Epithelial cell of proximal tubule (primary cell): ENCODE results near the gene TERT. TPM values are rescaled to one million over a fixed set of nuclear protein-coding genes. Genes with fewer than 3 reads are reported as not detected.
"Not testable (repeated sequence)": the region's sequence is repeated elsewhere in the genome, so short reads cannot be mapped to it uniquely, and the experiment has no call there.

Experiments
- DNase-seq: peaks from one replicate; pipeline ENCODE4 v3.0.0-alpha.2; 2011; ENCODE audit warnings: low read depth
- H3K4me3 ChIP-seq: 2 replicates; pipeline ENCODE4 v1.5.1; 2011; ENCODE audit warnings: low read depth, mild to moderate bottlenecking, low read length
- CTCF ChIP-seq: conservative IDR thresholded peaks from 2 replicates; pipeline ENCODE4 v1.5.1; 2012; ENCODE audit warnings: low read depth, mild to moderate bottlenecking, low read length
- total RNA-seq: library from RNA; depleted of rRNA; stranded (reverse); fragments of >200 nt; gene quantifications from 2 replicates; pipeline ENCODE4 v1.2.3, GENCODE V29; 2015

Gene TERT
- total RNA-seq, 1 donor from 2014 or later = not detected

DNA sequence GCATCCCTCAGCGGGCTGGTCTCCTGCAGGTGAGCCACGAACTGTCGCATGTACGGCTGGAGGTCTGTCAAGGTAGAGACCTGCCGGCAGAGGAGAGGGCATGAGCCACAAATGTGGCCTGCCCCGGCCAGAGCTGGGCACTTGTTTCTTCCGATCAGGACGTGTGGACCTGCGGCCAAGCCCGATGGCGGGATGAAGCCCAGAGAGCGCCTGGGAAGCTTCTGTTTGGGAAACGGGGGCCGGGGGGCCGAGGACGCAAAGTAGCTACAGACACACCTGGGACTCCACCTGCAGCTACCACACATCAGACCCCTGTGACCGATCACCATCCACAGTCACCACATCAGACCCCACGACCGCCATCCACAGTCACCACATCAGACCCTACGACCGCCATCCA is 22.7 kb downstream of the TERT start:
- no peak overlapping the region for H3K4me3 ChIP-seq
- no peak for TF ChIP-seq CTCF
- DNase-seq = no peak

DNA sequence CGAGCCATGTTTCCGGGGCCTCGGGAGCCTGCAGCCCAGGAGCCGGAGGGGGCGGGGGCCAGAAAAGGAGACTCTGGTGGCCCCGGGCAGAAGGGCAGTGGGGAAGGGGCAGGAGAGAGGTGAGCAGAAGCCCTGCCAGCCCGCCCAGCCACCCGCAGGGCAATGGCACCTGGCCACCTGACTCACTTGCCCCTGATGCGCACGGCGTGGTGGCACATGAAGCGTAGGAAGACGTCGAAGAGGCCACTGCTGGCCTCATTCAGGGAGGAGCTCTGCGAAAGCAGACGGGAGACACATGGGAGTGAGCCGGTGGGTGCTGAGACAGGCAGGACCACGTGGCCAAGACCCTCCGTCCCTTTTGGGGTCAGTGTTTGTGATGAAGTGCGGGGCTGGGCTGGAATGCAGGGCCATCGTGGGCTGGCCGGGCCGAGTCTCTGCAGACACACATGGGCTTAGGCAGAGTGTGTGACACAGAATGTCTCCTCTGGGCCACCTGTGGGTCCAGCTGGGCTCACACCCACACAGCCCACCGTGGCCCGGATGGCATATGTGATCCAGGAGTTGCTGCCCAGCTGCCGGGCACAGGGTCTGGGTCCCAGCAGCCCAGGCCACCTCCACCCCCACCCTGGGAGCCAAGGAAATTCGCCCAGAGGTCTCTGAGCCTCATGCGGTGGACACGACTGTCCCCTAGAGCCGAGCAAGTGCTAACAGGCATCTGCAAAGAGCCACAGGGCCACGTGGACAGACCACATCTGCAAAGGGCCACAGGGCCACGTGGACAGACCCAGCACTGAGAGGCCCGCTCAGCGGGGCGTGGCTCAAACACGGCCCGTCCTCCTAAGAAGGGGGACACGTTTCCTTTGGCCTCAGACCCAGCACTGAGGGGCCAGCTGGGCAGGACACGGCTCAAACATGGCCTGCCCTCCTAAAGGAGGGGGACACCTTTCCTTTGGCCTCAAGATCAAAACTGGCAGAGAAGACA is 23.6 kb downstream of the TERT start:
- DNase-seq = no peak
- TF ChIP-seq CTCF = no peak
- no peak overlapping the region for H3K4me3 ChIP-seq

GRCh38 chr5:1270426-1270825 is 24.4 kb downstream of the TERT start:
- no peak for DNase-seq
- no peak overlapping the region for H3K4me3 ChIP-seq
- no peak for TF ChIP-seq CTCF

GRCh38 chr5:1268666-1269065 is 26.2 kb downstream of the TERT start:
- H3K4me3 ChIP-seq = no peak overlapping the region
- no peak for DNase-seq
- TF ChIP-seq CTCF = no peak

DNA sequence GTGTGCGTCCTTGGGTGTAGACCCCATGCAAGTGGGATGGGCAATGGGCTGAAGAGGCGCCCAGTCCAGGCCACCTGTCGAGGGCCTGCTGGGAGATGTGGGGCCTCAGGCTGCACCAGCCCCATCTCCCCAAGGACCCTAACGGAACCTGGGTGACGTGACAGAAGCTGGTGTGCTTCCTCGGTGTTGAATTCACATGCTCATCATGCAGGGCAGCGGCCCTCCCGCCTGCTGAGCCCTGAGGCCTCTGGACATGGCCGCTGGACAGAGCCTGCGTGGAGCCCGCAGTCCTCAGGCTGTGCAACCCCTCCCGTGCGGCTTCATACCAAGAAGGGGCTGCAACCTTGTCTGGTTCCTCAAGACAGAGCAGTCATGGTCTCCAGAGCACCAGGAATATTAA is 26.8 kb downstream of the TERT start:
- no peak for DNase-seq
- H3K4me3 ChIP-seq = no peak overlapping the region
- no peak for TF ChIP-seq CTCF

- not testable (repeated sequence) for H3K4me3 ChIP-seq, DNase-seq
Measured at GRCh38 chr5:1267464-1267863, 27.4 kb downstream of the TERT start.

DNA sequence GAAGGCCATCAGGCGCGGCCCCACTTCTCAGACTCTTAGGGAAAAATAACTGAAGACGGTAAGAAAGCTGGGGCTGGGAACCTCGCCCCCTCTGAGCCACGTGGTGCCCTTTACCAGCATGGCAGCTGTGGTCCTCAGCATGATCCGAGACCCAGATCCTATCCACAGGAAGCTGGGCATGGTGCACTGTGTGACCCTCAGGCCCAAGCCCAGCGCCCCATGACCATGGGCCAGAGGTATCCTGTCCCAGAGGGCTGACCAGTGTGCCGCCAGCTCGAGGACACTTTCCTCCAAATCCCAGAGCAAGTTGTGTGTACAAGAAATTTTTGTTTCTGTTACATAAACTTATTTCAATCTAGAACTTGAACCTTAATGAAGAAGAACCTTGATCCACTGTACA is 28.1 kb downstream of the TERT start:
- DNase-seq = no peak
- TF ChIP-seq CTCF = no peak
- H3K4me3 ChIP-seq = no peak overlapping the region
